ENCODE results near the gene SLC7A7. TPM values are rescaled to one million over a fixed set of nuclear protein-coding genes. Genes with fewer than 3 reads are reported as not detected.

The SLC7A7 gene
- total RNA-seq, 1 experiment from 2014 or later: 3.1 TPM

DNA sequence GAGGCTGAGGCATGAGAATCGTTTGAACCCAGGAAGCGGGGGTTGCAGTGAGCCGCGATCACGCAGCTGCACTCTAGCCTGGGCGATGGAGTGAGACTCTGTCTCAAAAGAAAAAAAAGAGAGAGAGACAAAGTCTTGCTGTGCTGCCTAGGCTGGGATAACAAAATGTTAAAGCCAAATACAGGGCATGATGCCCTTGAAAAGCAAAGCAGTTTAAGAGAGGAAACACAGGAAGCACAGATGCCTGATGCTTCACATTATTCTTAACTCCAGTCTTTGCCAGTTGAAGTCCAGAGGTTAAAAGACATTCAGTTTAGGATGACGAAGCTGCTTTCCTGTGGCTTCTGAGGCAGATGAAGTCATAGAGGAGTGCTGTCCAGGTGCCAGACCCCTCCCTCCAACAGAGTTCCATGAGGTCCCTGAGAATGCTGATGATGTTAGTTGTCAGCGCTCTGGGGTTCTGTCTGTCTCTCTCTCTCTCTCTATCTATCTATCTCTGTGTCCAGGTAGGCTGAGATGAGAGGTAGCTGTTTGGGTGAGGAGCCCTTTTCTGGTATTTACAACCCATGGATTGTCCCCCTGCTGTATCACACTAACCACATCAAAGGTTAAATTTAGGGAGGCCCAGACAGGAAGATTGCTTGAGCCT lies 9.6 kb upstream of the SLC7A7 start:
- Histone ChIP-seq H3K18ac (ENCODE audit: insufficient read length, low read depth, low read length) (no peak overlapping the region), H3K14ac (ENCODE audit: insufficient read depth, low read length) (no peak overlapping the region), H3K56ac (ENCODE audit: insufficient read length, low read depth, low read length) (no peak overlapping the region), H3K9ac (ENCODE audit: extremely low read depth, insufficient read length, low read length) (no peak overlapping the region), H3K27ac (ENCODE audit: insufficient read length, low read depth, low read length) (no peak overlapping the region), H3K23me2 (ENCODE audit: insufficient read length, low read depth, low read length, poor library complexity, severe bottlenecking) (peaks cover 9% of the 10 kb centered on the region), H4K8ac (replicated peaks; ENCODE audit: insufficient read length, low read depth, low read length) (no peak overlapping the region), H4K20me1 (ENCODE audit: control insufficient read depth, insufficient read depth, insufficient read length) (no peaks in the 10 kb centered on the region), H2AK5ac (ENCODE audit: insufficient read length, low read length) (no peak overlapping the region), H3K4me2 (ENCODE audit: insufficient read depth, insufficient read length, low read length) (no peak overlapping the region), H3K79me1 (ENCODE audit: insufficient read depth, low read depth, low read length, poor library complexity, severe bottlenecking) (peaks cover under 1% of the 10 kb centered on the region), H2BK15ac (ENCODE audit: low read depth, low read length) (no peak overlapping the region), H2BK12ac (ENCODE audit: insufficient read length, low read depth, low read length) (no peak overlapping the region), H4K91ac (ENCODE audit: insufficient read length, low read depth, low read length) (no peak overlapping the region), H2BK5ac (ENCODE audit: insufficient read length, low read length) (no peak overlapping the region), H3K79me2 (ENCODE audit: insufficient read depth, low read length) (no peaks in the 10 kb centered on the region), H3K23ac (ENCODE audit: insufficient read length, low read depth, low read length) (no peak overlapping the region), H3T11ph (ENCODE audit: low read length) (no peak overlapping the region), H2BK20ac (ENCODE audit: low read depth, low read length, poor library complexity, severe bottlenecking) (no peak overlapping the region), H3K27me3 (ENCODE audit: insufficient read depth, low read length) (no peaks in the 10 kb centered on the region), H3K9me3 (ENCODE audit: control insufficient read depth, low read depth, low read length) (no peaks in the 10 kb centered on the region), H3K4ac (ENCODE audit: low read depth, low read length) (no peak overlapping the region), H3K4me1 (ENCODE audit: insufficient read depth, low read length) (peaks cover 11% of the 10 kb centered on the region), H4K5ac (ENCODE audit: insufficient read length, low read depth, low read length) (no peak overlapping the region), H2AFZ (ENCODE audit: low read length) (no peak overlapping the region), H2BK120ac (ENCODE audit: low read depth, low read length, poor library complexity, severe bottlenecking) (no peak overlapping the region)
- peaks cover 4% of the 10 kb centered on the region for H3K27me3 Mint-ChIP-seq (ENCODE audit: low read depth)
- no peak for DNase-seq
- H3K27ac Mint-ChIP-seq: no peak overlapping the region
- no peaks in the 10 kb centered on the region; a peak in 1 of 7 replicates for H3K36me3 Mint-ChIP-seq (ENCODE audit: insufficient read depth in 1 of 3, low read depth in 3 of 3)
- peaks cover 0 to 4% of the 10 kb centered on the region in 2 experiments; a peak in 2 of 5 replicates for H3K9me3 Mint-ChIP-seq
- peaks cover 35 to 46% of the 10 kb centered on the region in 2 experiments for H3K4me1 Mint-ChIP-seq
- WGBS (ENCODE audit: extremely low coverage, insufficient read length, low lambda C conversion rate): no CpG with 5 or more reads among the region's 8 CpGs
- TF ChIP-seq, protein P1, sequence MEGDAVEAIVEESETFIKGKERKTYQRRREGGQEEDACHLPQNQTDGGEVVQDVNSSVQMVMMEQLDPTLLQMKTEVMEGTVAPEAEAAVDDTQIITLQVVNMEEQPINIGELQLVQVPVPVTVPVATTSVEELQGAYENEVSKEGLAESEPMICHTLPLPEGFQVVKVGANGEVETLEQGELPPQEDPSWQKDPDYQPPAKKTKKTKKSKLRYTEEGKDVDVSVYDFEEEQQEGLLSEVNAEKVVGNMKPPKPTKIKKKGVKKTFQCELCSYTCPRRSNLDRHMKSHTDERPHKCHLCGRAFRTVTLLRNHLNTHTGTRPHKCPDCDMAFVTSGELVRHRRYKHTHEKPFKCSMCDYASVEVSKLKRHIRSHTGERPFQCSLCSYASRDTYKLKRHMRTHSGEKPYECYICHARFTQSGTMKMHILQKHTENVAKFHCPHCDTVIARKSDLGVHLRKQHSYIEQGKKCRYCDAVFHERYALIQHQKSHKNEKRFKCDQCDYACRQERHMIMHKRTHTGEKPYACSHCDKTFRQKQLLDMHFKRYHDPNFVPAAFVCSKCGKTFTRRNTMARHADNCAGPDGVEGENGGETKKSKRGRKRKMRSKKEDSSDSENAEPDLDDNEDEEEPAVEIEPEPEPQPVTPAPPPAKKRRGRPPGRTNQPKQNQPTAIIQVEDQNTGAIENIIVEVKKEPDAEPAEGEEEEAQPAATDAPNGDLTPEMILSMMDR (conservative IDR thresholded peaks at IDR 0.05): no peak
- H3K4me3 Mint-ChIP-seq: no peak overlapping the region

All from H9 (cell line).